HG02571 (cell line): Measurements from ENCODE around the gene USP22.
"Not testable (repeated sequence)": the region's sequence is repeated elsewhere in the genome, so short reads cannot be mapped to it uniquely, and the experiment has no call there.

ENCODE experiments used
- ATAC-seq: cut with Tn5 transposase; IDR thresholded peaks from one replicate; pipeline ENCODE4 v1.9.1; 2021; ENCODE audit warnings: mild to moderate bottlenecking, moderate library complexity; ENCODE audit not compliant: unreplicated experiment

The USP22 gene

GRCh38 chr17:21042458-21043295 is at the start of gene USP22:
Gene USP22, minus strand, starts transcription at chr17:21043011. Its CDS starts 176 bp downstream, at chr17:21042835.
- peak; percentile 52 for ATAC-seq

- no peak for ATAC-seq
Measured at GRCh38 chr17:21090902-21091618, 48.2 kb upstream of the USP22 start.

DNA sequence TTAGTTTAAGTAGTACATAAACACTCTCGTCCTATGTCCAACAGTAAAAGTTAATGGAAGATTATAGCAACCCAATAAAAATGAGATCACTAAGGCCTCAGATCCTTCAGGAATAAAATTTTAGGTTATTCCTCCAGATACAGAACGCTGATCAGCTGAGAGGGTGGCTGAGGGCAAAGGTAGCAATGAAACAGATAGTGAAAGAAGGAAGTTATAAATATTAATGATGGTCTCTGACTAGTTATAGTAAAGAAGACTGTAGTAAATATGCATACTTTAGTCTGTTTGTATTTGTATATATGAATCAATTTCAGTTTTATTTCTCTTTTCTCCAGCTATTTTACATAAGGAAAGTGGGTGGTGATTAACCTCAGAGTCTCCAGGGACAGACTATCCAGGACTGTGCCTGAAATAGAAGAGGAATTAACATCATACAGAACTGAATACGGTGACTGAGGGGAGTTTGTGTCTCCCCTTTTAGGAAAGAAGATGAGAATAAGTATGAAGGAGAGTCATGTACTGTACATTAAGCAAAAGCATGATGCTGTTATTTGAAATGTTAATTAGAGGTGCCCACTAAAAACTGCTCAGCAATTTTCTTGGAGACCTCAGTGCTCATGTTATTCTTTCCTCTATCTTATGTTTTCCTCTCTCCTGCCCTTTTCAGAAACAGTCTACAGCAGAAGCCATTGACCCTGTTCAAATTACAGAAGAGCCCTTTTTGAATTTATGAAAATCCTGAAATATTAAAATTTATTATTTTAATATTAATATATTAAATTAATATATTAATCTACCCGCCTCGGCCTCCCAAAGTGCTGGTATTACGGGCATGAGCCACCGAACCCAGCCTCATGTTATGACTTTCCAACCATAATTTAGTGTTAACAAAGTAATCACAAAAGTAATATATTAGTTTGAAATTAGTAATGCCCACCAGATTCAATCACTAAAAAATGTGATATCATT is 47.4 kb upstream of the USP22 start:
- peak; percentile 66 for ATAC-seq

- ATAC-seq = no peak
Measured at GRCh38 chr17:21089145-21089544, 46.3 kb upstream of the USP22 start.

GRCh38 chr17:21085707-21086106 is 42.9 kb upstream of the USP22 start:
- ATAC-seq = no peak

GRCh38 chr17:21085280-21085679 is 42.5 kb upstream of the USP22 start:
- not testable (repeated sequence) for ATAC-seq

DNA sequence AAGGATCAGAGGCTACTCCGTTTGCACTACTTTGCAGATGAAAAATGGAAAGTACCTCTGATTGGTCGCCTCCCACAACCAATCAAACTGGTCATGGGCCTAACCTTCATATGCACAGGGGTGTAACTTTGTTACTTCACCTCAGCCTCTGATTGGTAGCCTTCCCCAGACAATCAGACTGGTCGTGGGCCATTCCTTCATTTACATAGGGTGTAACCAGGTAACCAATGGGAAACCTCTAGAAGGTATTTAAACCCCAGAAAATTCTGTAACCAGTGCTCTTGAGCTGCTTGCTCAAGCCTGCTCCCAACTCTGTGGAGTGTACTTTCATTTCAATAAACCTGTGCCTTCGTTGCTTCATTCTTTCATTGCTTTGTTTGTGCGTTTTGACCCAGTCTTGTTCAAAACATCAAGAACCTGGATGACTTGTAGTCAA is 39.2 kb upstream of the USP22 start:
- no peak for ATAC-seq

- ATAC-seq = no peak
Measured at GRCh38 chr17:21079196-21079595, 36.4 kb upstream of the USP22 start.

- no peak for ATAC-seq
Measured at GRCh38 chr17:21078016-21078780, 35.4 kb upstream of the USP22 start.

- no peak for ATAC-seq
Measured at GRCh38 chr17:21077281-21077680, 34.5 kb upstream of the USP22 start.

- ATAC-seq = no peak
Measured at GRCh38 chr17:21076242-21076641, 33.4 kb upstream of the USP22 start.

DNA sequence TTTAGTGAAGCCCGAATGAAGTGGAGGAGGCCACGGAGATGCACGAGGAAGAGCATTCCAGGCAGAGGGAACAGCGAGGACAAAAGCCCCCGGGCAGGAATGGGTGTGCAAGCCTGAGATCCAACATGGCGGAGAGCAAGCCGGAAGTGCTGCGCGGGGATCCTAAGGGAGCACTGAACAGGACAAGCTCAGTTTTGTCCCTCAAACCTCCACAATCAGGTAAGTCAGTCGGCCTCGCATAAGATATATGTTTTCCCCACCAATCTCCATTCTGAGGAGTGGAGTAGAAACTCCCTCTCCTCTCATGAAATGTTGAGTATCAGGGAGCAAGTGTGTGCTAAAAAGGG is 32.9 kb upstream of the USP22 start:
- ATAC-seq = no peak

- no peak for ATAC-seq
Measured at GRCh38 chr17:21072745-21073197, 30.0 kb upstream of the USP22 start.

- ATAC-seq = no peak
Measured at GRCh38 chr17:21066394-21066793, 23.6 kb upstream of the USP22 start.

GRCh38 chr17:21061971-21062526 is 19.2 kb upstream of the USP22 start:
- ATAC-seq = no peak

GRCh38 chr17:21061158-21061835 is 18.5 kb upstream of the USP22 start:
- no peak for ATAC-seq

GRCh38 chr17:21059761-21060160 is 16.9 kb upstream of the USP22 start:
- ATAC-seq = no peak

DNA sequence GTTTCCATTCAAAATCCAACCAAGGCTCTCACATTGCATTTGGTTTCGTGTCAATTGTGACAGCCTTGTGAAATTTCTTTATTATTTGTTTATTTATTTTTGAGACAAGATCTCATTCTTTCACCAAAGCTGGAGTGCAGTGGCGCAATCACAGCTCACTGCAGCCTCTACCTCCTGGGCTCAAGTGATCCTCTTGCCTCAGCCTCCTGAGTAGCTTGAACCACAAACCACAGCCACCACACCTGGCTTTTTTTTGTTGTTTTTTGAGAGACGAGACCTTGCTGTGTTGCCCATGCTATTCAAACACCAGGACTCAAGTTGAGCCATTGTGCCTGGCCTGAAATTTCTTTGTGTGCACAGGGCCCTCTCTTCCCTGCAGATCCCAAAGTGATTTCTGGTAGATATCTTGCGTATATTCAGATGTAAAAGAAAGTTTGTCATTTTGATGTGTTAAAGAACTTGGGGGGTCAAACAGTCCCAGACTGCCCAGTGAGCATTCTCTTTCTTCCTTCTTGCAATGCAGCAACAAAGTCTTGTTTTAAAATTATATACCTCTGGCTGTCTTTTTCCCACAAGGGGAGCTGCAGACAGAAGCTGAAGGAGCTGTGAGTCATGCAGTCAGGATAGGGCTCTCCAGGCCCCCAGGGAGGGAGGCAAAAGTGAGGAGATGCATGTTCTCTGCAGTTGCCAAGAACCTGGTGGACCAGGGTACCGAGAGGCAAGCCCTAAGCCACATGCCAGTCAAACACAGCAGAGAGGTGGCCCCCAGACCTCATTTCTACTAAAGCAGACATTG is 15.5 kb upstream of the USP22 start:
- no peak for ATAC-seq

- peak; percentile 67 for ATAC-seq
Measured at GRCh38 chr17:21053056-21053455, 10.2 kb upstream of the USP22 start.
